RWPE2 (cell line): Measurements from ENCODE around the gene TAPT1.

Experiments
- ATAC-seq: fragments of 200-7000 bp; cut with Tn5 transposase; 3 replicates; pipeline ENCODE4 v1.9.1; 2021; ENCODE audit warnings: low read depth
- DNase-seq: peaks from one replicate; pipeline ENCODE4 v3.0.0-alpha.2; 2020; ENCODE audit warnings: low spot score
- H3K27ac ChIP-seq: fragments of 450-650 bp; 2 replicates; pipeline ENCODE4 v1.5.1; 2017; ENCODE audit warnings: mild to moderate bottlenecking; ENCODE audit not compliant: poor library complexity, severe bottlenecking
- H3K27me3 ChIP-seq: fragments of 250-450 bp; sonication (Bioruptor Pico); 2 replicates; pipeline ENCODE4 v1.5.1; 2021; ENCODE audit warnings: mild to moderate bottlenecking, moderate library complexity; ENCODE audit not compliant: insufficient read depth, poor library complexity, severe bottlenecking
- H3K36me3 ChIP-seq: fragments of 250-450 bp; sonication (Bioruptor Pico); 2 replicates; pipeline ENCODE4 v1.5.1; 2020; ENCODE audit warnings: low read depth, mild to moderate bottlenecking, moderate library complexity
- H3K4me1 ChIP-seq: fragments of 250-450 bp; sonication (Bioruptor Pico); 2 replicates; pipeline ENCODE4 v1.5.1; 2021; ENCODE audit warnings: mild to moderate bottlenecking, moderate library complexity; ENCODE audit not compliant: insufficient read depth, poor library complexity, severe bottlenecking
- H3K4me3 ChIP-seq: fragments of 250-450 bp; sonication (Bioruptor Pico); 2 replicates; pipeline ENCODE4 v1.5.1; 2021; ENCODE audit warnings: mild to moderate bottlenecking, moderate library complexity; ENCODE audit not compliant: severe bottlenecking
- H3K9me3 ChIP-seq: fragments of 250-450 bp; sonication (Bioruptor Pico); 2 replicates; pipeline ENCODE4 v1.5.1; 2021; ENCODE audit warnings: mild to moderate bottlenecking, moderate library complexity; ENCODE audit not compliant: severe bottlenecking
- CTCF ChIP-seq: fragments of 450-650 bp; IDR thresholded peaks from one replicate; pipeline ENCODE4 v1.5.1; 2017; ENCODE audit warnings: mild to moderate bottlenecking, moderate library complexity; ENCODE audit not compliant: poor library complexity, severe bottlenecking

TAPT1 gene

DNA sequence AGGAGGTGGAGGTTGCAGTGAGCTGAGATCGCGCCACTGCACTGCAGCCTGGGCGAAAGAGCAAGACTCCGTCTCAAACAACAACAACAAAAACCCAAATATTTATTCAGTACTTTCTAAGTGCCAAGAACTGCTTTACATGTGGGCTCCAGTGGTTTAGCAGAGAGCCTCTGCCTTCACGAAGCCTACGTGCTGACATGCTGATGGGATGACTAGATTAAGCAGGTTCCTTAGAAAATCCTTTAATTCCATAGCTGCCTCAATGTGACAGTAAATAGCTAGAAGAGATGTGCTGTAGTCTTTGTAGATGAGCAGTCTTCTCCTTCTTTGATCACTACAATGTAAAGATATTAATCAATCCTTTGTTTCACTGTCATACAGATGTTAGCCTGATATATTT is 49.6 kb downstream of the TAPT1 start:
- no peak for DNase-seq
- TF ChIP-seq CTCF, result no peak
- H3K4me3 ChIP-seq, result no peak overlapping the region
- H3K36me3 ChIP-seq, result peaks cover 34% of the 10 kb centered on the region
- no peaks in the 10 kb centered on the region for H3K4me1 ChIP-seq
- H3K27ac ChIP-seq, result no peak overlapping the region
- no peak for ATAC-seq
- H3K9me3 ChIP-seq, result no peaks in the 10 kb centered on the region
- H3K27me3 ChIP-seq, result no peaks in the 10 kb centered on the region

DNA sequence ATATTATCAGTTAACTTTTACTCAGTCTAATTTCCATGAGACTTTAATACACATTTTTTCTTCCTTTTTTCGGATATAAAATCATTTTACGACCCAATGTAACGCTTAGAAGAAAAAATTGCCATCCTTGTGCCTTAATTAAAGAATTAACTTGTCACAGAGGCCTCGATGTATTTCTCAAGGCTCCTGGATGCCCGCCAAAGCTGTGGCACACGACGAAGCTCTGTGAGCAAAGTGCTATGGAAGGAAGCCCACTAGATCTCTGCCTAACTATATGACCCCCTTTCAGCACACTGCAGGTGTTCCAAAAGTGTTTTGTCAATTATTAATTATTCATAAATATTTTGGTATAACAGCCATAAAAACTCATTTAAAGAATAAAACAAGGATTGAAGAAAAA is 54.4 kb downstream of the TAPT1 start:
- Histone ChIP-seq H3K36me3 (peaks cover 54% of the 10 kb centered on the region), H3K27me3 (no peaks in the 10 kb centered on the region), H3K9me3 (no peaks in the 10 kb centered on the region), H3K27ac (no peak overlapping the region), H3K4me1 (no peaks in the 10 kb centered on the region), H3K4me3 (no peak overlapping the region)
- no peak for TF ChIP-seq CTCF
- DNase-seq, result no peak
- ATAC-seq, result no peak

GRCh38 chr4:16169490-16169889 is 56.8 kb downstream of the TAPT1 start:
- no peak overlapping the region for H3K27ac ChIP-seq
- no peak for TF ChIP-seq CTCF

DNA sequence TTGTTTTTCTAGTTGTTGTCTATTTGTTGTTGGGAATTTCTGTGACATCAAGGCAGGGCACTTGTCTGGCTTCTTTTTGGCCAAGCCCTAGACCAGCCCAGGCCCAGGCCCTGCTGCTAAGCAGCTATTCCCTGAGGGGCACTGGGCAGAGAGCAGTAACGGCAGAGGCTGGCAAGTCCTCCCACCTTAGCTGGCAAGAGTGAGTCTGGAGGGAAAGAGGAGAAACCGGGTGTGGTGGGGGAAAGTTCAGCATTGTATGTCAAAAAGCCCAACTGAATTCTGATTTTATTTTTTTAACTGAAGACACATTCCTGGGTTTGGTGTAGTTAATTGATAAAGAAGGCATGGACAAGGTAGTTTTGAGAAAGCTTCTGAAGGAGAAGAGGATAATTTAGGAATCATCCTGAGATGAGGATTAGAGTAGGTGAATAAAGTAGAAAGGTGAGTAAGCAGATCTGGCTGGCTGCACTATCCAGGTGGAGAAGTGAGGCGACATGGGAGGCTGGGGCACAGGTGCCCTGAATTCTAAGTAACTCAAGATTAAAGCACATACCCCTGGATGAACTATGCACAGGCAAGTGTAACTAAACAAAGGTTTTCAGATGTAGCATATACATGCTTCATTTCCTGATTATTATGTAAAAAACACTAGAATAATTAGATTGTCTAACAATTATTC is 57.4 kb downstream of the TAPT1 start:
- H3K27ac ChIP-seq, result no peak overlapping the region
- no peaks in the 10 kb centered on the region for H3K4me1 ChIP-seq
- peaks cover 35% of the 10 kb centered on the region for H3K36me3 ChIP-seq
- DNase-seq (no peak), ATAC-seq (no peak)
- H3K4me3 ChIP-seq, result no peak overlapping the region
- no peaks in the 10 kb centered on the region for H3K9me3 ChIP-seq
- TF ChIP-seq CTCF, result no peak
- no peaks in the 10 kb centered on the region for H3K27me3 ChIP-seq

More at GRCh38 chr4:16169490-16169889, 56.8 kb downstream of the TAPT1 start:
- H3K4me3 ChIP-seq, result no peak overlapping the region
- no peaks in the 10 kb centered on the region for H3K27me3 ChIP-seq
- H3K9me3 ChIP-seq, result no peaks in the 10 kb centered on the region
- H3K36me3 ChIP-seq, result peaks cover 42% of the 10 kb centered on the region
- ATAC-seq (no peak), DNase-seq (no peak)
- H3K4me1 ChIP-seq, result no peaks in the 10 kb centered on the region

DNA sequence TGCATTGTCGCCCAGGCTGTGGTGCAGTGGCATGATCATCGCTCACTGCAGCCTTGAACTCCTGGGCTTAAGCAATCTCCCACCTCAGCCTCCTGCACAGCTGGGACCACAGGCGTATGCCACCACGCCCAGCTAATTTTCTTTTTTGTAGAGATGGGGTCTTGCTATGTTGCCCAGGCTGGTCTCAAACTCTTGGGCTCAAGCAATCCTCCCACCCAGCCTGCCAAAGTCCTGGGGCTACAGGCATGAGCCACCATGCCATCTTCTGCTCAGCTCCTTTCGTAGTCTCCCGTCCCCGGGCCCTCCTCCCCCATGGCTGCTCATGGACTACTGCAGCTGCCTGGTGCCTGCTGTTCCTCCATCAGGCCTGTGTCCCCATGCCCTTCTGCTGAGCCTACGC is 58.1 kb downstream of the TAPT1 start:
- no peak for TF ChIP-seq CTCF
- Histone ChIP-seq H3K36me3 (peaks cover 35% of the 10 kb centered on the region), H3K27ac (no peak overlapping the region), H3K27me3 (no peaks in the 10 kb centered on the region), H3K4me3 (no peak overlapping the region), H3K9me3 (no peaks in the 10 kb centered on the region), H3K4me1 (no peaks in the 10 kb centered on the region)
- DNase-seq (no peak), ATAC-seq (no peak)
